D721Med (cell line): ENCODE measurements around the gene ANKRD39.
"Not testable (repeated sequence)": the region's sequence is repeated elsewhere in the genome, so short reads cannot be mapped to it uniquely, and the experiment has no call there.

ENCODE experiments used
- DNase-seq: peaks from one replicate; pipeline ENCODE4 v3.0.0; 2011; ENCODE audit warnings: low spot score; ENCODE audit not compliant: insufficient read length
- FAIRE-seq: peaks from 2 replicates; lab custom pipeline; 2011; peaks lifted over from hg19 to GRCh38; lab: Jason Lieb, UNC
- TF ChIP-seq, protein P1 (sequence below): IDR thresholded peaks from 2 replicates; pipeline ENCODE4 v1.5.1; 2012; ENCODE audit warnings: mild to moderate bottlenecking, control low read depth; ENCODE audit not compliant: insufficient read depth; ENCODE audit errors: missing control alignments

Gene ANKRD39

DNA sequence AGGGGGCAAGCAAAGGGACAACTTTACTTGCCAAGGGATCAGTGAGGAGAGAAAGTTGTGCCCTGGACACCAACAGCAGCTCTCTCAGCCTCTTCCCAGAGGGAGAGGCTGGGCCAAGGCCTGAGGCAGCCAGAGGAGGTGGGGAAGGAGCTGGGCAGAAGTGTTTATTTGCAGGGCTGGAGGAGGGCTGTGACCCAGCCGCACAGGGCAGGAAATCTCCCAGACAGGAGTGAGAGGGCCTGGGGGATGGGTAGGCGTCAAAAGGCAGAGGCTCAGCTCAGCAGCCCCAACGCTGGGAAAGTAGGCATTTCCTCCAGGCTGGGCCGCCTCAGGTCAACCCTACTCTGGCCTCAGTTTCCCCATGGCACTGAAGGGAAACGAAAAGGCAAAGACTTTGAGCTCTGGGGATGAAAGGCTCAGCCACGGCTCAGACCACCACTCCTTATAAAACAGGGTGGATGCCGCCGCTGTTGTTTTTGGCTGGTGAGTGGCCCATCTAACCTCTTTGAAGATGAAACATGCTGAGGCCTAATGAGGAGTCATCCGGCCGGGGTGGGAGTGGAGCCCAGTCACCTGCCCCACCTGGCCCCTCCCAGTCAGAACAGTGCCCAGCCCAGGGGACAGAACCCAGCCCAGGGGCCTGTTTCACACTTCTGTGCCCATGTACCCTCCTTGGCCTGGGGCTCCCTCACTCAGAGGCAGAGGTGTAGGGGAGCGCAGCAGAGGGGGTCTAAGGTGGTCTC lies 33.9 kb upstream of the ANKRD39 start:
- FAIRE-seq (no peak), DNase-seq (no peak)
- TF ChIP-seq, protein P1, sequence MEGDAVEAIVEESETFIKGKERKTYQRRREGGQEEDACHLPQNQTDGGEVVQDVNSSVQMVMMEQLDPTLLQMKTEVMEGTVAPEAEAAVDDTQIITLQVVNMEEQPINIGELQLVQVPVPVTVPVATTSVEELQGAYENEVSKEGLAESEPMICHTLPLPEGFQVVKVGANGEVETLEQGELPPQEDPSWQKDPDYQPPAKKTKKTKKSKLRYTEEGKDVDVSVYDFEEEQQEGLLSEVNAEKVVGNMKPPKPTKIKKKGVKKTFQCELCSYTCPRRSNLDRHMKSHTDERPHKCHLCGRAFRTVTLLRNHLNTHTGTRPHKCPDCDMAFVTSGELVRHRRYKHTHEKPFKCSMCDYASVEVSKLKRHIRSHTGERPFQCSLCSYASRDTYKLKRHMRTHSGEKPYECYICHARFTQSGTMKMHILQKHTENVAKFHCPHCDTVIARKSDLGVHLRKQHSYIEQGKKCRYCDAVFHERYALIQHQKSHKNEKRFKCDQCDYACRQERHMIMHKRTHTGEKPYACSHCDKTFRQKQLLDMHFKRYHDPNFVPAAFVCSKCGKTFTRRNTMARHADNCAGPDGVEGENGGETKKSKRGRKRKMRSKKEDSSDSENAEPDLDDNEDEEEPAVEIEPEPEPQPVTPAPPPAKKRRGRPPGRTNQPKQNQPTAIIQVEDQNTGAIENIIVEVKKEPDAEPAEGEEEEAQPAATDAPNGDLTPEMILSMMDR = no peak

DNA sequence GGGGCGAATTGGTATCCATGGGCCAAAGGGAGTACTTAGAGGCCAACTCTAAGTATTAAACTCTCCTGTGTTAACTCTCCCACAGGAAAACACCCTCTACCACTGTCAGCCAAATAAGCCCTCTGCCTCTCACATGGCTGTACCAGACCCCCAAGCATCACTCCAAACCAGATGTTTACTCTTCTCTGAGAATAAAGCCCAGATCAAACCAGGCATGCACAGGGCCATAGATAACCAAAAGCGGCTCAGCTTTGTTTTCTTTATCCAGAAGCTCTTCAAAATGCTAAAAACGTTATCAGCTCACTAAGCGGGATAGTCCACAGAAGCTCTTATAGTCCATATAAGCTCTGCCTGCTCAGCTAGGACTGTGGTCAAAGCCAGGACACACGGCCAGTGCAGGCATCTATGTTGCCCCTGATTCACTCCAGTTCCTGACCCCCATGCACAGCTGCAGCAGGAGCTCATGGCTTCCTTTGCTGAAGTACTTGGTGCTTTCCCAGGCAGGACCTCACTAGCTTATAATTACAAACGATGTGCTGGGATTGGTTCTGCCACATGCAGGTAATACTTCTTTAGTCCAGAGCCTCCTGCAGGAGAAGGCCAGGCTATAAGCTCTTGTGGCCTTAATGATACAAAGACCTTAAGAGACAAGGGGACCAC lies 33.0 kb upstream of the ANKRD39 start:
- TF ChIP-seq, protein P1 = no peak
- DNase-seq = no peak
- FAIRE-seq = no peak

DNA sequence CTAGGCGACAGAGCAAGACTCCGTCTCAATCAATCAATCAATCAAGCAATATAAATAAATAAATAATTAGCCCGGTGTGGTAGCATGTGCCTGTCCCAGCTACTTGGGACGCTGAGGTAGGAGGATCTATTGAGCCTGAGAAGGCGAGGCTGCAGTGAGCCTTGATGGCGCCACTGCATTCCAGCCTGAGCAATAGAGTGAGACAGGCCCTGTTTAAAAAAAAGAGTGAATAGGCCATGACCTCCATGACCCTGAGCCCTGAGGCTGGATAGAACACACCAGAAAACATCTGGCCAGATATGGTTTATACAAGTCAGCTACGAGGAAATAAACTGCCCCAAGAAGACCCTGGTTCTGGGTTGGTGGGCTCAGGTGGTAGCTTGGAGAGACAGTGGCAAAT lies 32.4 kb upstream of the ANKRD39 start:
- DNase-seq = no peak
- no peak for FAIRE-seq
- TF ChIP-seq, protein P1 = no peak

DNA sequence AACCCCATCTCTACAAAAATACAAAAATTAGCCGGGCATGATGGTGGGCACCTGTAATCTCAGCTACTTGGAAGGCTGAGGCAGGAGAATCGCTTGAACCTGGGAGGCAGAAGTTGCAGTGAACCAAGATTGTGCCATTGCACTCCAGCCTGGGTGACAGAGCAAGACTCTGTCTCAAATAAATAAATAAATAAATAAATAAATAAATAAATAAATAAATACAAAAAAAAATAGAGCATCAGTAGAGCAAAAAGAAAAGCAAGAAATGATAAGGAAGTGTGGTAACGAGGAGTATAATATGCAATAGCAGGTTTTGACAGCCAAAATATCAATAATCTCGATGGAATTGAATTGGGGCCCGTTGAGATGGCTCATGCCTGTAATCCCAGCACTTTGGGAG lies 31.7 kb upstream of the ANKRD39 start:
- not testable (repeated sequence) for FAIRE-seq, DNase-seq

DNA sequence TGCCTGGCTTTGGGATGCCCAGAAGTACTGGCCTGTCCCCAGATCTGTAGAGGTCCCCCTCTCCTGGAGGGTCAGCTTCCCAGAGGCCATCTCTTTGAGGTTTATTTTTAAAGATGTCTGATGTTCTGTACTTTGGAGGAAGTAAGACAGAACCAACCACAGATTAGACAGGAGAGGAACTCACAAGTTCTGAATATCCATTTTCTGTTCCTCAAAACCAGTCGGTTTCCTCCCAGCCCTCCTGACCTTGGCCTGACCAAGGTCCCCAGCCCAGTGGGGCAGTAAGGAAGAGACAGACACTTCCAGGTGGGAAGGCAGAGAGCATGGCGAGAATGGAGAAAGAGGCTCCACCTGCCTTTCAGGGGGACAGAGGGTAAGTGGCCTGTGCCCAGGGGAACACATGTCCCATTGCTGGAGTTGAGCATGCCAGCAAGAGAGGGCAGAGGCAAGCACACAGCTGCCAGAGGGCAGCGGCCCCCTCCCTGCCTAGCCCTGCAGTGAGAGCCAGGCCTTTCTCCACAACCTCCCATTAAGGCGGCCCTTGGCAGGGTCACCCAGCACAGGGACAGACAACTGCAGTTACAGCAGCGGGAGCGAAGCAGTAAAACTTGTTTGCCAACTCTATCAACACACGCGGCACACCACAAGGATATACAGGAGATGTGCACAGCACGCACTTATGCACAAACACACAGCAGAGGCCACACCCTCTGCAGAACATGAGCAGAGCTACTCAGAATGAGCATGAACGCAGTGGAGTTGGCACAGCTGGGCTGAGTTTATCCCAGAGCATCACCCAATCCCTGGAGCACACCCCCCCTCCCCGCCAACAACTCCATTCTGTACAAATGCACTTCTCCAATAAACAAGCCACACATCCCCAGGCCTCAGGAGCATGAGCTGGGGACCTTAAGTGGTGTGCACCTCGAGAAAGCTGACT lies 30.5 kb upstream of the ANKRD39 start:
- FAIRE-seq = no peak
- no peak for DNase-seq
- TF ChIP-seq, protein P1 = no peak

DNA sequence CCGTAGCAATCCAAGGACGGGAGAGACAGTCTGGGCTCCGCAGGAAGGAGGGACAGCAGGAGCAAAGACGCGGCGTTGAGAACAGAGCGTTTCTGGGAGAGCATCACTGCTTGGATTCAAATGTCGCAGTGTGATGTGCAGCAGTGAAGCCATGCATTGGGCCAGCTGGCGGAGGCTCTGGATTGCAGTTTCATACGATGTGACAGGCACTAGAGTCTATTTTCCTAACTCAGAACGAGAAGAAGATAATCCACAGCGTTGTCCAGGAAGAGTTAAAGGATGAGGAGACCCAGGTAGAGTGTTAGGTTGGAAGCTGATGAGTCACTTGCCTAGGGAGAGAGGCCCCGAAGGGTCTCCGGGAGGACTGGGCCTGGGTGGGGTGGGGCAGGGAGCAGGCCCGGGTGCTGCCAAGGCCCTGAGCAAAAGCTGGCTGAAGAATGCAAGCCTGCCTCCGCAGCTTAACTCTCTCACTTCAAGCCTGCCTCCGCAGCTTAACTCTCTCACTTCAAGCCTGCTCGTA lies 29.7 kb upstream of the ANKRD39 start:
- DNase-seq (no peak), FAIRE-seq (no peak)
- TF ChIP-seq, protein P1 = no peak
